H7 (cell line): ENCODE results near the gene DNMT1. TPM values are rescaled to one million over a fixed set of nuclear protein-coding genes. Genes with fewer than 3 reads are reported as not detected.

ENCODE experiments used
- DNase-seq: peaks from one replicate; pipeline ENCODE4 v3.0.0; 2012
- H3K27me3 ChIP-seq: 2 replicates; pipeline ENCODE4 v1.6.0; 2011; ENCODE audit warnings: mild to moderate bottlenecking, low read length; ENCODE audit not compliant: control insufficient read depth, insufficient read depth
- H3K36me3 ChIP-seq: replicated peaks from 2 replicates; pipeline ENCODE4 v1.5.1; 2011; ENCODE audit warnings: low read length; ENCODE audit not compliant: control insufficient read depth, insufficient read depth
- H3K4me3 ChIP-seq: 2 replicates; pipeline ENCODE4 v1.5.1; 2011; ENCODE audit warnings: low read depth, mild to moderate bottlenecking, control low read depth, low read length, moderate library complexity; ENCODE audit not compliant: insufficient read depth
- total RNA-seq: library from RNA; depleted of rRNA; stranded (reverse); fragments of >200 nt; shearing (Covaris generic); gene quantifications from 2 replicates; pipeline ENCODE4 v1.2.3, GENCODE V29; 2014

DNMT1 gene
- total RNA-seq, 1 experiment from 2014 or later, result 128 TPM

- peak; percentile 94 for DNase-seq
- H3K4me3 ChIP-seq, result no peak overlapping the region
- H3K36me3 ChIP-seq, result peaks cover 37% of the 10 kb centered on the region
- no peaks in the 10 kb centered on the region for H3K27me3 ChIP-seq
Measured at GRCh38 chr19:10112895-10113591, 81.7 kb downstream of the DNMT1 start.

- DNase-seq, result peak; percentile 59
- no peak overlapping the region for H3K4me3 ChIP-seq
- no peaks in the 10 kb centered on the region for H3K27me3 ChIP-seq
- peaks cover 39% of the 10 kb centered on the region for H3K36me3 ChIP-seq
Measured at GRCh38 chr19:10112037-10112761, 82.6 kb downstream of the DNMT1 start.

- no peaks in the 10 kb centered on the region for H3K27me3 ChIP-seq
- peaks cover 36% of the 10 kb centered on the region for H3K36me3 ChIP-seq
- DNase-seq, result peak; percentile 48
- H3K4me3 ChIP-seq, result no peak within 1 kb of the TSS
Measured at GRCh38 chr19:10111405-10111811, 83.3 kb downstream of the DNMT1 start, which contains the start of gene P2RY11. P2RY11 (plus strand) TSS chr19:10111693; CDS start chr19:10111722, 29 bp downstream.

- Histone ChIP-seq H3K27me3 (no peaks in the 10 kb centered on the region), H3K36me3 (peaks cover 32% of the 10 kb centered on the region), H3K4me3 (no peak overlapping the region)
- DNase-seq, result peak; percentile 43
Measured at GRCh38 chr19:10110972-10111317, 83.8 kb downstream of the DNMT1 start.

- DNase-seq, result peak; percentile 45
- H3K36me3 ChIP-seq, result peaks cover 28% of the 10 kb centered on the region
- H3K4me3 ChIP-seq, result no peak overlapping the region
- H3K27me3 ChIP-seq, result no peaks in the 10 kb centered on the region
Measured at GRCh38 chr19:10110076-10110971, 84.4 kb downstream of the DNMT1 start.

- peaks cover 26% of the 10 kb centered on the region for H3K36me3 ChIP-seq
- no peaks in the 10 kb centered on the region for H3K27me3 ChIP-seq
- DNase-seq, result no peak
- no peak overlapping the region for H3K4me3 ChIP-seq
Measured at GRCh38 chr19:10109528-10109927, 85.2 kb downstream of the DNMT1 start.

- DNase-seq, result no peak
- Histone ChIP-seq H3K27me3 (no peaks in the 10 kb centered on the region), H3K4me3 (no peak overlapping the region), H3K36me3 (peaks cover 26% of the 10 kb centered on the region)
Measured at GRCh38 chr19:10107817-10108367, 86.9 kb downstream of the DNMT1 start.

- H3K36me3 ChIP-seq, result peaks cover 26% of the 10 kb centered on the region
- peak overlapping the region; percentile 100 for H3K4me3 ChIP-seq
- no peak for DNase-seq
- no peaks in the 10 kb centered on the region for H3K27me3 ChIP-seq
Measured at GRCh38 chr19:10107254-10107653, 87.5 kb downstream of the DNMT1 start.

GRCh38 chr19:10106100-10106936 lies 88.4 kb downstream of the DNMT1 start, which contains the start of gene PPAN:
PPAN (plus strand) TSS chr19:10106362; CDS start chr19:10106395, 33 bp downstream.
- H3K36me3 ChIP-seq, result peaks cover 26% of the 10 kb centered on the region
- DNase-seq, result peak; percentile 100
- H3K4me3 ChIP-seq, result peak within 1 kb of the TSS; percentile 100
- no peaks in the 10 kb centered on the region for H3K27me3 ChIP-seq

- Histone ChIP-seq H3K27me3 (no peaks in the 10 kb centered on the region), H3K36me3 (peaks cover 25% of the 10 kb centered on the region), H3K4me3 (peak overlapping the region; percentile 100; the same call in 1 of the 2 replicates)
- DNase-seq, result peak; percentile 64
Measured at GRCh38 chr19:10105509-10106099, 89.1 kb downstream of the DNMT1 start.

- Histone ChIP-seq H3K27me3 (peaks cover 5% of the 10 kb centered on the region; the same call in 1 of the 2 replicates), H3K4me3 (no peak overlapping the region)
Measured at GRCh38 chr19:10104665-10105508, 89.9 kb downstream of the DNMT1 start.

GRCh38 chr19:10104130-10104513 lies 90.6 kb downstream of the DNMT1 start:
- peaks cover 5% of the 10 kb centered on the region; the same call in 1 of the 2 replicates for H3K27me3 ChIP-seq
- no peak overlapping the region for H3K4me3 ChIP-seq
- no peak for DNase-seq
- H3K36me3 ChIP-seq, result peaks cover 16% of the 10 kb centered on the region

More at GRCh38 chr19:10104665-10105508, 89.9 kb downstream of the DNMT1 start:
- peaks cover 23% of the 10 kb centered on the region for H3K36me3 ChIP-seq
- DNase-seq, result peak; percentile 41
